Stromal cell of bone marrow (primary cell): ENCODE results near the gene CADPS2.
"Not testable (repeated sequence)": the region's sequence is repeated elsewhere in the genome, so short reads cannot be mapped to it uniquely, and the experiment has no call there.

Experiments
- DNase-seq: peaks from one replicate; pipeline ENCODE4 v3.0.0-alpha.2; 2012; ENCODE audit warnings: low read depth

Gene CADPS2

DNA sequence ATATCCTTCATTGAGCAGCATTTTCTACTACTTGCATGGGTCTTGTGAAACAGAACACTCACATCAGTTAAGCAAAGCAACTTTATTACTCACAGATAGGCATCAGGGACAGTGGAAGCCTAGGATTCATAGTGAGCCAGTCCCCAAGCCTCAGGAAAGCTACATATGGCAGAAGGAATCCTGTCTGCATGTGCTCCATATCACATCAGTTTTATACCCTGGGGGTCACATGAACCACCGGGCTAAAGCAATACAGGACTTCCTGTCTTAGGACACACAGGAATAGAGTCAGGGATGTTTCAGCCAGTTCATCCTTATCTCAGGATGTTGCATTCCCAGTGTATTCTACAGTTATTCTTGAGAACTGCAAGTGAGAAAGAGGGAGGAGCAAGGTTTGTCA, 596.8 kb downstream of the CADPS2 start:
- no peak for DNase-seq

DNA sequence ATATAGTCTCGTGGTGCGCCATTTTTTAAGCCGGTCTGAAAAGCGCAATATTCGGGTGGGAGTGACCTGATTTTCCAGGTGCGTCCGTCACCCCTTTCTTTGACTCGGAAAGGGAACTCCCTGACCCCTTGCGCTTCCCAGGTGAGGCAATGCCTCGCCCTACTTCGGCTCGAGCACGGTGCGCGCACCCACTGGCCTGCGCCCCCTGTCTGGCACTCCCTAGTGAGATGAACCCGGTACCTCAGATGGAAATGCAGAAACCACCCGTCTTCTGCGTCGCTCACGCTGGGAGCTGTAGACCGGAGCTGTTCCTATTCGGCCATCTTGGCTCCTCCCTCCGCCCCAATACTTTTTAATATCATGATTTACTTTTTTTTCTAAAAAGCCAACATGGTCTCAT, 601.7 kb downstream of the CADPS2 start:
- DNase-seq = not testable (repeated sequence)

DNA sequence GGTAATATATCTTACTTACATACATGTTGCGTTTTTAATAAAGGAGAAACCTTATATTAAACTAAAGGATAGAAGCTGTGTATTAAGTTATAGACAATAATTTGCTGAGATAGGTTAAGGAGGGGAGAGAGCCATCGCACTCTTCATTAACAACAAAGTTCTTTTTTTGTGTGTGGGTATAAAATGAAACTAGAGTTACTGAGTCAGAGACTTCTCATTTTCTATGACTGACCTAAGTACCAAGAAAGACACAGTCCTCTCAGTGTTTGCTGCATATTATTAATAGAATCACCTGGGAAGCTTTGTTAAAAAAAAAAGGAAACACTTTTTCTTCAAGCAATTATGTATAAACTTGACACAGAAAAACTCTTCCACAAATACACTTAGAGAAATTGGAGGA, 613.1 kb downstream of the CADPS2 start:
- DNase-seq = no peak

DNA sequence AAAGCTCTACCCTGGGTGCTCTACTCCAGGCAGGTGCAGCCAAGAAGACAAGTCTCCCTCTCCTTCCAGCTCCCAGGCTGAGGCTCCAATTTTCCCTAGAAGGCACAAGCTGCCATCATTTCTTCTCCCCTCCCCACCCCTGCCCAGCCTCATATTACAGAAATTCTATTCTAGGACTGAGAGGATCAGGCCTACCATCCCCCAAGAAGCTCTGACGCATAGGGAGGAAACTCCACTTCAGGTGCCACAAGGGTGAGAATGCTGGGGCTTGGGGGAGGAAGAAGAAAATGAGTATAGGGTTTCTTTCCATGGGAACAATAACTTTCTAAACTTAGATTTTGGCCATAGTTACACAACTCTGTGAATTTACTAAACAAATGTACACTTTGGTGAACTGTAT, 617.0 kb downstream of the CADPS2 start:
- DNase-seq = no peak
